ENCODE measurements around the gene AP1M2.

The AP1M2 gene
- 0 reads per million in 3 donors for total RNA-seq

- no peaks in the 10 kb centered on the region for H3K9me3 ChIP-seq (ENCODE audit: control insufficient read depth, low read length)
- no peaks in the 10 kb centered on the region for H3K27me3 ChIP-seq (replicated peaks; ENCODE audit: control insufficient read depth, insufficient read depth, low read length, poor library complexity, severe bottlenecking)
- DNase-seq = no peak
- no peak within 1 kb of the TSS for H3K27ac ChIP-seq (ENCODE audit: insufficient read depth, low read length, poor library complexity, severe bottlenecking)
- no peaks in the 10 kb centered on the region for H3K4me1 ChIP-seq (ENCODE audit: control insufficient read depth, insufficient read depth, low read length, poor library complexity, severe bottlenecking)
- no peaks in the 10 kb centered on the region for H3K36me3 ChIP-seq (ENCODE audit: control insufficient read depth, insufficient read depth, low read length)
- no peak within 1 kb of the TSS for H3K4me3 ChIP-seq (ENCODE audit: insufficient read depth, low read depth, low read length, poor library complexity, severe bottlenecking)
Observed at GRCh38 chr19:10587022-10587838, at the start of gene AP1M2. Gene AP1M2 (minus strand): TSS chr19:10587312. CDS start chr19:10587231, 81 bp downstream.

- no peaks in the 10 kb centered on the region for H3K27me3 ChIP-seq (replicated peaks; ENCODE audit: control insufficient read depth, insufficient read depth, low read length, poor library complexity, severe bottlenecking)
- peaks cover 85% of the 10 kb centered on the region for H3K36me3 ChIP-seq (ENCODE audit: control insufficient read depth, insufficient read depth, low read length)
- DNase-seq = no peak
- no peak overlapping the region for H3K27ac ChIP-seq (ENCODE audit: insufficient read depth, low read length, poor library complexity, severe bottlenecking)
- no peak overlapping the region for H3K4me3 ChIP-seq (ENCODE audit: insufficient read depth, low read depth, low read length, poor library complexity, severe bottlenecking)
- H3K9me3 ChIP-seq (ENCODE audit: control insufficient read depth, low read length) = no peaks in the 10 kb centered on the region
- no peaks in the 10 kb centered on the region for H3K4me1 ChIP-seq (ENCODE audit: control insufficient read depth, insufficient read depth, low read length, poor library complexity, severe bottlenecking)
Observed at GRCh38 chr19:10636304-10636972, 49.3 kb upstream of the AP1M2 start.

- H3K4me3 ChIP-seq (ENCODE audit: insufficient read depth, low read depth, low read length, poor library complexity, severe bottlenecking) = no peak overlapping the region
- H3K36me3 ChIP-seq (ENCODE audit: control insufficient read depth, insufficient read depth, low read length) = peaks cover 82% of the 10 kb centered on the region
- no peaks in the 10 kb centered on the region for H3K9me3 ChIP-seq (ENCODE audit: control insufficient read depth, low read length)
- H3K4me1 ChIP-seq (ENCODE audit: control insufficient read depth, insufficient read depth, low read length, poor library complexity, severe bottlenecking) = no peaks in the 10 kb centered on the region
- no peak for DNase-seq
- H3K27ac ChIP-seq (ENCODE audit: insufficient read depth, low read length, poor library complexity, severe bottlenecking) = no peak overlapping the region
- no peaks in the 10 kb centered on the region for H3K27me3 ChIP-seq (replicated peaks; ENCODE audit: control insufficient read depth, insufficient read depth, low read length, poor library complexity, severe bottlenecking)
Observed at GRCh38 chr19:10634963-10635362, 47.9 kb upstream of the AP1M2 start.

- Histone ChIP-seq H3K27ac (ENCODE audit: insufficient read depth, low read length, poor library complexity, severe bottlenecking) (no peak overlapping the region), H3K9me3 (ENCODE audit: control insufficient read depth, low read length) (no peaks in the 10 kb centered on the region), H3K4me1 (ENCODE audit: control insufficient read depth, insufficient read depth, low read length, poor library complexity, severe bottlenecking) (no peaks in the 10 kb centered on the region), H3K4me3 (ENCODE audit: insufficient read depth, low read depth, low read length, poor library complexity, severe bottlenecking) (no peak overlapping the region), H3K27me3 (replicated peaks; ENCODE audit: control insufficient read depth, insufficient read depth, low read length, poor library complexity, severe bottlenecking) (no peaks in the 10 kb centered on the region), H3K36me3 (ENCODE audit: control insufficient read depth, insufficient read depth, low read length) (peaks cover 82% of the 10 kb centered on the region)
- DNase-seq = no peak
Observed at GRCh38 chr19:10634430-10634829, 47.3 kb upstream of the AP1M2 start.

- H3K27ac ChIP-seq (ENCODE audit: insufficient read depth, low read length, poor library complexity, severe bottlenecking) = no peak overlapping the region
- no peak for DNase-seq
- peaks cover 81% of the 10 kb centered on the region for H3K36me3 ChIP-seq (ENCODE audit: control insufficient read depth, insufficient read depth, low read length)
- H3K4me1 ChIP-seq (ENCODE audit: control insufficient read depth, insufficient read depth, low read length, poor library complexity, severe bottlenecking) = no peaks in the 10 kb centered on the region
- H3K27me3 ChIP-seq (replicated peaks; ENCODE audit: control insufficient read depth, insufficient read depth, low read length, poor library complexity, severe bottlenecking) = no peaks in the 10 kb centered on the region
- no peaks in the 10 kb centered on the region for H3K9me3 ChIP-seq (ENCODE audit: control insufficient read depth, low read length)
- no peak overlapping the region for H3K4me3 ChIP-seq (ENCODE audit: insufficient read depth, low read depth, low read length, poor library complexity, severe bottlenecking)
Observed at GRCh38 chr19:10631874-10632273, 44.8 kb upstream of the AP1M2 start.

- Histone ChIP-seq H3K27ac (ENCODE audit: insufficient read depth, low read length, poor library complexity, severe bottlenecking) (no peak overlapping the region), H3K4me3 (ENCODE audit: insufficient read depth, low read depth, low read length, poor library complexity, severe bottlenecking) (no peak overlapping the region), H3K4me1 (ENCODE audit: control insufficient read depth, insufficient read depth, low read length, poor library complexity, severe bottlenecking) (peaks cover 16% of the 10 kb centered on the region), H3K27me3 (replicated peaks; ENCODE audit: control insufficient read depth, insufficient read depth, low read length, poor library complexity, severe bottlenecking) (no peaks in the 10 kb centered on the region), H3K36me3 (ENCODE audit: control insufficient read depth, insufficient read depth, low read length) (peaks cover 34% of the 10 kb centered on the region), H3K9me3 (ENCODE audit: control insufficient read depth, low read length) (no peaks in the 10 kb centered on the region)
- no peak for DNase-seq
Observed at GRCh38 chr19:10625762-10626138, 38.6 kb upstream of the AP1M2 start.

- Histone ChIP-seq H3K36me3 (ENCODE audit: control insufficient read depth, insufficient read depth, low read length) (peaks cover 34% of the 10 kb centered on the region), H3K4me3 (ENCODE audit: insufficient read depth, low read depth, low read length, poor library complexity, severe bottlenecking) (no peak within 1 kb of the TSS), H3K4me1 (ENCODE audit: control insufficient read depth, insufficient read depth, low read length, poor library complexity, severe bottlenecking) (peaks cover 19% of the 10 kb centered on the region), H3K27ac (ENCODE audit: insufficient read depth, low read length, poor library complexity, severe bottlenecking) (no peak within 1 kb of the TSS), H3K9me3 (ENCODE audit: control insufficient read depth, low read length) (no peaks in the 10 kb centered on the region), H3K27me3 (replicated peaks; ENCODE audit: control insufficient read depth, insufficient read depth, low read length, poor library complexity, severe bottlenecking) (no peaks in the 10 kb centered on the region)
- no peak for DNase-seq
Observed at GRCh38 chr19:10625003-10625761, 38.1 kb upstream of the AP1M2 start, which contains the start of gene SLC44A2. Gene SLC44A2 (plus strand): TSS chr19:10625553. CDS start chr19:10625634, 81 bp downstream.

- no peaks in the 10 kb centered on the region for H3K9me3 ChIP-seq (ENCODE audit: control insufficient read depth, low read length)
- DNase-seq = no peak
- H3K4me1 ChIP-seq (ENCODE audit: control insufficient read depth, insufficient read depth, low read length, poor library complexity, severe bottlenecking) = peaks cover 19% of the 10 kb centered on the region
- no peak overlapping the region for H3K4me3 ChIP-seq (ENCODE audit: insufficient read depth, low read depth, low read length, poor library complexity, severe bottlenecking)
- no peak overlapping the region for H3K27ac ChIP-seq (ENCODE audit: insufficient read depth, low read length, poor library complexity, severe bottlenecking)
- peaks cover 29% of the 10 kb centered on the region for H3K36me3 ChIP-seq (ENCODE audit: control insufficient read depth, insufficient read depth, low read length)
- H3K27me3 ChIP-seq (replicated peaks; ENCODE audit: control insufficient read depth, insufficient read depth, low read length, poor library complexity, severe bottlenecking) = no peaks in the 10 kb centered on the region
Observed at GRCh38 chr19:10624585-10624984, 37.5 kb upstream of the AP1M2 start.

GRCh38 chr19:10621966-10622365 is 34.9 kb upstream of the AP1M2 start:
- Histone ChIP-seq H3K27me3 (replicated peaks; ENCODE audit: control insufficient read depth, insufficient read depth, low read length, poor library complexity, severe bottlenecking) (no peaks in the 10 kb centered on the region), H3K4me1 (ENCODE audit: control insufficient read depth, insufficient read depth, low read length, poor library complexity, severe bottlenecking) (peaks cover 19% of the 10 kb centered on the region), H3K9me3 (ENCODE audit: control insufficient read depth, low read length) (no peaks in the 10 kb centered on the region), H3K36me3 (ENCODE audit: control insufficient read depth, insufficient read depth, low read length) (peaks cover 7% of the 10 kb centered on the region), H3K4me3 (ENCODE audit: insufficient read depth, low read depth, low read length, poor library complexity, severe bottlenecking) (no peak overlapping the region), H3K27ac (ENCODE audit: insufficient read depth, low read length, poor library complexity, severe bottlenecking) (no peak overlapping the region)
- DNase-seq = no peak
